ENCODE results near the gene OR10H1. TPM values are rescaled to one million over a fixed set of nuclear protein-coding genes. Genes with fewer than 3 reads are reported as not detected.
"Not testable (repeated sequence)": the region's sequence is repeated elsewhere in the genome, so short reads cannot be mapped to it uniquely, and the experiment has no call there.

OR10H1 gene
- total RNA-seq, 4 donors from 2014 or later: not detected

DNA sequence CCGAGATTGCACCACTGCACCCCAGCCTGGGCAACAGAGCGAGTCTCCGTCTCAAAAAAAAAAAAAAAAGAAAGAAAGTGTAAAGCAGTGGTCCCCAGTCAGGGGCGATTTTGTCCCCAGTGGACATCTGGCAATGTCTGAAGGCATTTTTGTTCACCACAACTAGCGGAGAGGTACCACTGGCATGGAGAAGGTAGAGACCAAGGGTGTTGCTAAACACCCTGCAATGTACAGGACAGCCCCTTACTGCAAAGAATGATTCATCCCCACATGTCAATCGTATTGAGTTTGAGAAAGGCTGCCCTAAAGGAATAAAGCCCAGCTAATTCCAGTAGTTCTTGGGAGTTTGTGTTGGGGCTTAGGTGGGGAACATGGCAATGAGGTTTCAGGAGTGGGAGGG lies 43.7 kb upstream of the OR10H1 start:
- no peak for TF ChIP-seq POLR2A (IDR thresholded peaks at IDR 0.05)
- no peak for TF ChIP-seq CTCF (IDR thresholded peaks at IDR 0.05)
- intact Hi-C loops (cut with DNase I; ENCODE audit: low total_unique reads): no loop called here
- Histone ChIP-seq H3K36me3 (no peaks in the 10 kb centered on the region), H3K27me3 (no peaks in the 10 kb centered on the region), H3K4me3 (no peak overlapping the region), H3K4me1 (no peaks in the 10 kb centered on the region), H3K9me3 (no peaks in the 10 kb centered on the region), H3K27ac (no peak overlapping the region)
- DNase-seq: no peak

- no peaks in the 10 kb centered on the region for H3K27me3 ChIP-seq
- no peaks in the 10 kb centered on the region for H3K9me3 ChIP-seq
- H3K36me3 ChIP-seq: no peaks in the 10 kb centered on the region
- intact Hi-C loops (cut with DNase I; ENCODE audit: low total_unique reads): no loop called here
- DNase-seq: no peak
- TF ChIP-seq CTCF (IDR thresholded peaks at IDR 0.05) (no peak), POLR2A (IDR thresholded peaks at IDR 0.05) (no peak)
- H3K4me1 ChIP-seq: no peaks in the 10 kb centered on the region
- no peak overlapping the region for H3K4me3 ChIP-seq
- H3K27ac ChIP-seq: no peak overlapping the region
These were observed 34.9 kb upstream of the OR10H1 start for GRCh38 chr19:15850385-15850784.

DNA sequence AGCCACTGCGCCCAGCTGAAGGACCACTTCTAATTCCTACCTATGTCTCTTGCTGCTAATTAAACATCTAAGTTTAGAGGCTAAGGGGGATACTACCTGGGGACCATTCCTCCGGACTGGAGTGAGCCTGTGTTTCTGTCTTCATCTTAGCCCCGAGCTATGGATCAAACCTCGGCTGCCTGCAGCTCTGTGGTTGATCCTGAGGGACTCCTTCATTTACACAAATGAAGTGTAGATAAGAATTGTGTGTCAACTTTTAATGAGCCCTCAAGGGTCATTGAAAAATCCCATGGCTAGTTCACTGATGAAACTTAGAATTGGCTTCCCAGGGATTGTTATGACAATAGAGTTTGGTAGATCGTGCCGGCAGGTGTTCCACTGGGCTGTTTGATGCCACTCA lies 31.5 kb upstream of the OR10H1 start:
- Histone ChIP-seq H3K27me3 (no peaks in the 10 kb centered on the region), H3K4me1 (no peaks in the 10 kb centered on the region), H3K9me3 (no peaks in the 10 kb centered on the region), H3K27ac (no peak overlapping the region), H3K36me3 (no peaks in the 10 kb centered on the region), H3K4me3 (no peak overlapping the region)
- no peak for DNase-seq
- intact Hi-C loops (cut with DNase I; ENCODE audit: low total_unique reads): no loop called here
- no peak for TF ChIP-seq POLR2A (IDR thresholded peaks at IDR 0.05)

GRCh38 chr19:15843894-15844222 lies 28.4 kb upstream of the OR10H1 start:
- DNase-seq; intact Hi-C loops (cut with DNase I; ENCODE audit: low total_unique reads); H3K4me3 ChIP-seq; H3K9me3 ChIP-seq; H3K36me3 ChIP-seq; H3K27me3 ChIP-seq; H3K27ac ChIP-seq; H3K4me1 ChIP-seq: not testable (repeated sequence)

- Histone ChIP-seq H3K4me1 (no peaks in the 10 kb centered on the region), H3K4me3 (no peak overlapping the region), H3K9me3 (no peaks in the 10 kb centered on the region), H3K36me3 (no peaks in the 10 kb centered on the region), H3K27ac (no peak overlapping the region), H3K27me3 (no peaks in the 10 kb centered on the region)
- no peak for TF ChIP-seq CTCF (IDR thresholded peaks at IDR 0.05)
- TF ChIP-seq POLR2A (IDR thresholded peaks at IDR 0.05): no peak
- intact Hi-C loops (cut with DNase I; ENCODE audit: low total_unique reads): no loop called here
- DNase-seq: no peak
These were observed 27.9 kb upstream of the OR10H1 start for GRCh38 chr19:15843203-15843893.

GRCh38 chr19:15841875-15842569 lies 26.6 kb upstream of the OR10H1 start:
- Histone ChIP-seq H3K27ac (no peak overlapping the region), H3K36me3 (no peaks in the 10 kb centered on the region), H3K27me3 (no peaks in the 10 kb centered on the region), H3K9me3 (no peaks in the 10 kb centered on the region), H3K4me1 (no peaks in the 10 kb centered on the region), H3K4me3 (no peak overlapping the region)
- intact Hi-C loops (cut with DNase I; ENCODE audit: low total_unique reads): no loop called here
- DNase-seq: no peak
- TF ChIP-seq POLR2A (IDR thresholded peaks at IDR 0.05) (no peak), CTCF (IDR thresholded peaks at IDR 0.05) (no peak)

All from uterus (tissue), 4 donors.